CD4-positive, alpha-beta memory T cell (primary cell): Measurements from ENCODE around the gene PPP1R11. TPM values are rescaled to one million over a fixed set of nuclear protein-coding genes. Genes with fewer than 3 reads are reported as not detected.

Source experiments
- CTCF ChIA-PET: fragments of 350-600 bp; sonication (Branson Sonifier 250); formaldehyde crosslinking; loops from one replicate; lab custom pipeline; 2021; ENCODE audit warnings: inconsistent platforms; ENCODE audit not compliant: partially characterized antibody; lab: Charles Lee
- POLR2A ChIA-PET: fragments of 350-600 bp; sonication (Branson Sonifier 250); formaldehyde crosslinking; loops from one replicate; lab custom pipeline; 2021; ENCODE audit not compliant: partially characterized antibody; lab: Charles Lee
- DNase-seq, 5 donors: peaks; one replicate each; pipeline versions ENCODE4 v3.0.0 to v3.0.0-alpha.2; 2020 to 2022; ENCODE audit warnings: mixed read lengths in 1 of 5
- H3K27ac ChIP-seq: one replicate; pipeline ENCODE4 v1.7.0; 2013; ENCODE audit warnings: low read depth, low read length
- H3K27me3 ChIP-seq: 2 replicates; pipeline ENCODE4 v1.7.0; 2013; ENCODE audit warnings: mild to moderate bottlenecking, low read length, moderate library complexity; ENCODE audit not compliant: insufficient read depth
- H3K36me3 ChIP-seq: 2 replicates; pipeline ENCODE4 v1.7.0; 2013; ENCODE audit warnings: mild to moderate bottlenecking, low read length, moderate library complexity; ENCODE audit not compliant: insufficient read depth
- H3K4me1 ChIP-seq: 2 replicates; pipeline ENCODE4 v1.7.0; 2013; ENCODE audit warnings: mild to moderate bottlenecking, low read length, moderate library complexity; ENCODE audit not compliant: insufficient read depth
- H3K4me3 ChIP-seq, 2 donors: one replicate each; pipeline ENCODE4 v1.7.0; 2013; ENCODE audit warnings: low read length in 2 of 2, mild to moderate bottlenecking in 1 of 2
- H3K9me3 ChIP-seq, 2 donors: one replicate each; pipeline ENCODE4 v1.7.0; 2013; ENCODE audit warnings: low read length in 2 of 2, control low read depth in 1 of 2; ENCODE audit not compliant: control insufficient read depth in 1 of 2
- H3K27ac Mint-ChIP-seq, 7 donors: one replicate each; pipeline ENCODE4 v1.8.0; 2020 to 2021; ENCODE audit warnings: mixed read lengths in 7 of 7, mild to moderate bottlenecking in 6 of 7, inconsistent platforms in 3 of 7, moderate library complexity in 3 of 7
- H3K27me3 Mint-ChIP-seq, 2 donors: one replicate each; pipeline ENCODE4 v1.8.0; 2020 to 2021; ENCODE audit warnings: mixed read lengths in 2 of 2
- H3K36me3 Mint-ChIP-seq, 2 donors: one replicate each; pipeline ENCODE4 v1.8.0; 2020 to 2021; ENCODE audit warnings: mixed read lengths in 2 of 2, inconsistent platforms in 1 of 2, mild to moderate bottlenecking in 1 of 2
- H3K4me1 Mint-ChIP-seq, 4 donors: one replicate each; pipeline ENCODE4 v1.8.0; 2020 to 2021; ENCODE audit warnings: mixed read lengths in 4 of 4, mild to moderate bottlenecking in 1 of 4
- H3K4me3 Mint-ChIP-seq, 8 donors: one replicate each; pipeline ENCODE4 v1.8.0; 2020 to 2021; ENCODE audit warnings: mixed read lengths in 8 of 8, mild to moderate bottlenecking in 7 of 8, moderate library complexity in 6 of 8, inconsistent platforms in 3 of 8
- H3K9me3 Mint-ChIP-seq, 8 donors: one replicate each; pipeline ENCODE4 v1.8.0; 2020 to 2021; ENCODE audit warnings: mixed read lengths in 8 of 8, mild to moderate bottlenecking in 5 of 8, inconsistent platforms in 3 of 8, moderate library complexity in 1 of 8
- intact Hi-C: fragments of 100-400 bp; cut with micrococcal nuclease; formaldehyde crosslinking; loops from one replicate; pipeline ENCODE4 v1.15.1; 2023
- polyA plus RNA-seq, 2 donors: library from polyadenylated mRNA; unstranded; fragments of 300-500 nt; fragmentation: Illumina TruSeq; gene quantifications; one replicate each; pipeline ENCODE4 v1.2.3, GENCODE V29; 2021
- total RNA-seq, 2 experiments: library from RNA; stranded (reverse); gene quantifications; one replicate each; pipeline ENCODE4 v1.2.3, GENCODE V29; 2021

Gene PPP1R11
- total and polyA plus RNA-seq, 4 experiments from 2014 or later: 65.2 to 134 (median 89.9) TPM

- CTCF ChIA-PET: interaction anchor here (1.4 to 4.8 kb wide), 3 partner anchors 41 to 213 kb away, joined by 4 to 29 read pairs (median 5); no protein-coding TSS in a partner anchor
- intact Hi-C loops: loop anchor here (1.0 kb wide), 2 partner anchors 41 to 213 kb away; no protein-coding TSS in a partner anchor
- Histone ChIP-seq H3K4me3 (peak within 1 kb of the TSS; percentile 62 to 96), H3K4me1 (peaks cover 41% of the 10 kb centered on the region), H3K27me3 (no peaks in the 10 kb centered on the region), H3K9me3 (no peaks in the 10 kb centered on the region), H3K27ac (peak within 1 kb of the TSS; percentile 92), H3K36me3 (peaks cover 24% of the 10 kb centered on the region)
- Mint-ChIP-seq H3K9me3 (peaks cover 0 to 1% (median 0%) of the 10 kb centered on the region in 8 donors), H3K4me3 (peak within 1 kb of the TSS; percentile 96 to 99 (median 98)), H3K27me3 (no peaks in the 10 kb centered on the region), H3K4me1 (peaks cover 16 to 49% (median 29%) of the 10 kb centered on the region in 4 donors), H3K36me3 (peaks cover 32 to 52% of the 10 kb centered on the region in 2 donors), H3K27ac (peak within 1 kb of the TSS; percentile 97 to 100 (median 99))
- POLR2A ChIA-PET: interaction anchor here (0.7 to 4.4 kb wide), 24 partner anchors 10 to 1532 kb away, joined by 3 to 31 read pairs (median 5); partner anchors contain the start of genes GABBR1, NCR3, PPP1R10 and RNF39
- DNase-seq: peak; percentile 87 to 93 (median 88)
Observed at GRCh38 chr6:30061092-30061857, 5.7 kb upstream of the PPP1R11 start, which contains the start of gene POLR1H. Gene POLR1H (plus strand): TSS chr6:30061265. CDS start chr6:30061525, 260 bp downstream.

GRCh38 chr6:30061858-30062458, 5.0 kb upstream of the PPP1R11 start:
- H3K9me3 Mint-ChIP-seq: peaks cover 0 to 3% (median 0%) of the 10 kb centered on the region in 8 donors
- Histone ChIP-seq H3K27ac (peak overlapping the region; percentile 92), H3K9me3 (no peaks in the 10 kb centered on the region), H3K27me3 (no peaks in the 10 kb centered on the region), H3K4me1 (peaks cover 41% of the 10 kb centered on the region), H3K4me3 (peak overlapping the region; percentile 62 to 96), H3K36me3 (peaks cover 22% of the 10 kb centered on the region)
- H3K27ac Mint-ChIP-seq: peak overlapping the region; percentile 97 to 100 (median 99)
- peaks cover 0 to under 1% of the 10 kb centered on the region in 2 donors for H3K27me3 Mint-ChIP-seq
- H3K36me3 Mint-ChIP-seq: peaks cover 31 to 58% of the 10 kb centered on the region in 2 donors
- peak in 3 of 5 donors; percentile 57 to 73 (median 67) for DNase-seq
- intact Hi-C loops: loop anchor here (1.0 kb wide), 2 partner anchors 40 to 214 kb away; no protein-coding TSS in a partner anchor
- peak overlapping the region; percentile 96 to 99 (median 98) for H3K4me3 Mint-ChIP-seq
- POLR2A ChIA-PET: interaction anchor here (0.7 to 4.4 kb wide), 17 partner anchors 10 to 1531 kb away, joined by 3 to 31 read pairs (median 5); partner anchors contain the start of genes GABBR1, NCR3, RNF39 and TRIM39
- CTCF ChIA-PET: interaction anchor here (1.4 to 4.8 kb wide), 3 partner anchors 41 to 214 kb away, joined by 4 to 29 read pairs (median 5); no protein-coding TSS in a partner anchor
- H3K4me1 Mint-ChIP-seq: peaks cover 18 to 56% (median 33%) of the 10 kb centered on the region in 4 donors

GRCh38 chr6:30062471-30063178, 4.4 kb upstream of the PPP1R11 start:
- H3K4me1 ChIP-seq: peaks cover 45% of the 10 kb centered on the region
- H3K27me3 ChIP-seq: no peaks in the 10 kb centered on the region
- peaks cover 0 to 3% (median 0%) of the 10 kb centered on the region in 8 donors for H3K9me3 Mint-ChIP-seq
- peaks cover 15% of the 10 kb centered on the region for H3K36me3 ChIP-seq
- CTCF ChIA-PET: interaction anchor here (0.8 to 4.8 kb wide), 2 partner anchors 40 to 439 kb away, joined by 3 to 29 read pairs; no protein-coding TSS in a partner anchor
- peaks cover 28 to 56% of the 10 kb centered on the region in 2 donors for H3K36me3 Mint-ChIP-seq
- H3K9me3 ChIP-seq: no peaks in the 10 kb centered on the region
- peak overlapping the region in 1 of 2 donors; percentile 62 for H3K4me3 ChIP-seq
- POLR2A ChIA-PET: interaction anchor here (0.7 to 4.4 kb wide), 6 partner anchors 12 to 1530 kb away, joined by 3 to 26 read pairs (median 6); partner anchors contain the start of genes NCR3, RNF39 and TRIM39
- peak overlapping the region; percentile 92 for H3K27ac ChIP-seq
- intact Hi-C loops: no loop called here
- peak in 2 of 5 donors; percentile 30 to 66 for DNase-seq
- H3K4me3 Mint-ChIP-seq: peak overlapping the region; percentile 96 to 99 (median 98)
- H3K27me3 Mint-ChIP-seq: peaks cover 0 to 1% of the 10 kb centered on the region in 2 donors
- H3K27ac Mint-ChIP-seq: peak overlapping the region; percentile 97 to 100 (median 99)
- H3K4me1 Mint-ChIP-seq: peaks cover 22 to 62% (median 39%) of the 10 kb centered on the region in 4 donors

- no peaks in the 10 kb centered on the region for H3K9me3 ChIP-seq
- intact Hi-C loops: no loop called here
- Mint-ChIP-seq H3K27me3 (peaks cover 0 to 1% of the 10 kb centered on the region in 2 donors), H3K27ac (peak overlapping the region; percentile 67 to 97 (median 84)), H3K4me1 (peaks cover 29 to 69% (median 45%) of the 10 kb centered on the region in 4 donors), H3K9me3 (peaks cover 0 to 3% (median 0%) of the 10 kb centered on the region in 8 donors), H3K4me3 (peak overlapping the region in 6 of 8 donors; percentile 36 to 72 (median 64)), H3K36me3 (peaks cover 28 to 58% of the 10 kb centered on the region in 2 donors)
- ChIA-PET POLR2A (interaction anchor here (1.0 to 4.4 kb wide), 2 partner anchors 11 to 263 kb away, joined by 3 to 26 read pairs; partner anchors contain the start of genes RNF39 and TRIM39), CTCF (interaction anchor here (0.8 kb wide), 1 partner anchor 440 kb away, joined by 3 read pairs; no protein-coding TSS in a partner anchor)
- no peaks in the 10 kb centered on the region for H3K27me3 ChIP-seq
- H3K4me3 ChIP-seq: no peak overlapping the region
- H3K27ac ChIP-seq: peak overlapping the region; percentile 92
- H3K36me3 ChIP-seq: peaks cover 12% of the 10 kb centered on the region
- DNase-seq: no peak
- H3K4me1 ChIP-seq: peaks cover 51% of the 10 kb centered on the region
Observed at GRCh38 chr6:30063315-30063714, 3.7 kb upstream of the PPP1R11 start.

GRCh38 chr6:30066082-30066481, 916 bp upstream of the PPP1R11 start:
- Mint-ChIP-seq H3K27me3 (peaks cover 3 to 4% of the 10 kb centered on the region in 2 donors), H3K27ac (peak overlapping the region; percentile 95 to 100 (median 99)), H3K4me3 (peak overlapping the region; percentile 92 to 100 (median 97)), H3K9me3 (peaks cover 0 to 3% (median 0%) of the 10 kb centered on the region in 8 donors), H3K4me1 (peaks cover 36 to 78% (median 51%) of the 10 kb centered on the region in 4 donors), H3K36me3 (peaks cover 50 to 72% of the 10 kb centered on the region in 2 donors)
- no peak for DNase-seq
- CTCF ChIA-PET: interaction anchor here (2.0 to 3.0 kb wide), 3 partner anchors 10 to 65 kb away, joined by 7 to 15 read pairs (median 13); partner anchors contain the start of gene RNF39
- intact Hi-C loops: loop anchor here (2.0 to 5.0 kb wide), 5 partner anchors 101 to 551 kb away; partner anchors contain the start of genes HLA-A, MRPS18B, PPP1R10 and TRIM26
- Histone ChIP-seq H3K36me3 (peaks cover 34% of the 10 kb centered on the region), H3K4me1 (peaks cover 49% of the 10 kb centered on the region), H3K4me3 (peak overlapping the region; percentile 61 to 66), H3K9me3 (no peaks in the 10 kb centered on the region), H3K27me3 (no peaks in the 10 kb centered on the region), H3K27ac (peak overlapping the region; percentile 99)
- POLR2A ChIA-PET: interaction anchor here (0.5 to 2.4 kb wide), 22 partner anchors 9 to 889 kb away, joined by 3 to 21 read pairs (median 6); partner anchors contain the start of genes HLA-A, RNF39, TRIM26 and TRIM39
